Body of pancreas (tissue), 4 donors: ENCODE measurements around the gene PDIA5. TPM values are rescaled to one million over a fixed set of nuclear protein-coding genes. Genes with fewer than 3 reads are reported as not detected.

ENCODE experiments used
- ATAC-seq: fragments of 150-250 bp; one replicate; pipeline ENCODE4 v1.9.1; 2016
- DNase-seq, 4 donors: peaks; one replicate each; pipeline ENCODE4 v3.0.0-alpha.2; 2019
- H3K27ac ChIP-seq, 4 donors: fragments of 200-600 bp; sonication (generic); 1 replicate in 3 of 4; 2 replicates in 1 of 4; pipeline versions ENCODE4 v1.5.1 to v1.6.1; 2016 to 2019; ENCODE audit warnings: mild to moderate bottlenecking in 1 of 4, mixed read lengths in 1 of 4, moderate library complexity in 1 of 4
- H3K27me3 ChIP-seq, 2 donors: fragments of 200-600 bp; sonication (generic); one replicate each; pipeline ENCODE4 v1.6.0; 2016; ENCODE audit warnings: mild to moderate bottlenecking in 1 of 2
- H3K36me3 ChIP-seq, 2 donors: fragments of 200-600 bp; sonication (generic); replicated peaks in 1 of 2; 2 replicates each; pipeline ENCODE4 v1.5.1; 2016; ENCODE audit warnings: low read depth in 2 of 2; ENCODE audit not compliant: insufficient read depth in 1 of 2
- H3K4me1 ChIP-seq: fragments of 200-600 bp; sonication (generic); one replicate; pipeline ENCODE4 v1.6.0; 2016
- H3K4me3 ChIP-seq, 2 donors: fragments of 200-600 bp; sonication (generic); 1 replicate in 1 of 2; 2 replicates in 1 of 2; pipeline ENCODE4 v1.5.1; 2016 to 2019
- H3K9me3 ChIP-seq, 3 donors: fragments of 200-600 bp; sonication (generic); 1 replicate in 2 of 3; 2 replicates in 1 of 3; pipeline ENCODE4 v1.5.1; 2016
- POLR2A ChIP-seq, 3 donors: fragments of 450-650 bp; IDR thresholded peaks; one replicate each; pipeline ENCODE4 v1.6.1; 2016; ENCODE audit warnings: antibody characterized with exemption in 3 of 3, mild to moderate bottlenecking in 2 of 3
- WGBS, 2 donors: methylation state at CpG; one replicate each; pipeline ENCODE4 v1.1.5; 2017; 5-methylcytosine and 5-hydroxymethylcytosine counted together
- intact Hi-C: fragments of 100-400 bp; cut with DNase I; formaldehyde crosslinking; loops from one replicate; pipeline ENCODE4 v1.15.1; 2023
- total RNA-seq, 2 donors: library from RNA; depleted of rRNA; stranded (reverse); fragments of >200 nt; gene quantifications; one replicate each; pipeline ENCODE4 v1.1.0, GENCODE V29; 2016
- TF ChIP-seq, protein P1 (sequence below), 7 experiments: fragments of 450-650 bp in 4 of 7; fragments of 200-600 bp in 3 of 7; sonication (generic) in 3 of 7; IDR thresholded peaks; one replicate each; pipeline ENCODE4 v1.5.1; 2016 to 2019; ENCODE audit warnings: antibody characterized with exemption in 7 of 7

The PDIA5 gene
- total RNA-seq, 2 donors from 2014 or later, result 28.8 to 73.2 TPM

DNA sequence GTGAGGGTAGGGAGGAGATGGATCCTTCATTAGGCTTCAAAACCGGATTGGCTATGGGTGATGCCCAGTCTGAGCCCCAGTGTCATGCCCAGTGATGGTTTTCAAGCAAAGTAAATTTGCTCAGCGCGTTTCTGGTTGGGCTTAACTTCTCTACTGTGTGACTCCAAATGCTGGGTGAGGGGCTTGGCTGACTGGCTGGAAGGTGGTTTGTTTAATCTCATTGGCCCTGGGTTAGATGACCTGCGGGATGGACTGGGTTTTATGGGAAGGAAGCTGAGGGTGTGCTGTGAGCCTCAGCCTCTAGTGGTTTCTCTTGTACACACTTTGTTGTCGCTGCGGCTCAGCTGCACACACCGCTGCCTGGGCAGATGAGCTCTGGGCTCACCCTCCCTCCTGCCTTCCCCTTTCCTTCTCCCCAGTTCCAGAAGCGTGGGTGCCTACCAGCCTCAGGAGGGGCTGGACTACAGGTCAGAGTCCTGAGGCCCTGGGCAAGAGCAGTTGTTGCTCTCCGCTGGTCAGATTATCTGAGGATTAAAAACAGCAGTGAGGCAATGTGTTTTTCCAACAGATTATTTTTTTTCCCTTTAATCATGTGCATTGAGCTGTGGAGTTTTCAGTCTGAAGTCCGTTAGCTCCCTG is 18.6 kb downstream of the PDIA5 start:
- TF ChIP-seq, protein P1, sequence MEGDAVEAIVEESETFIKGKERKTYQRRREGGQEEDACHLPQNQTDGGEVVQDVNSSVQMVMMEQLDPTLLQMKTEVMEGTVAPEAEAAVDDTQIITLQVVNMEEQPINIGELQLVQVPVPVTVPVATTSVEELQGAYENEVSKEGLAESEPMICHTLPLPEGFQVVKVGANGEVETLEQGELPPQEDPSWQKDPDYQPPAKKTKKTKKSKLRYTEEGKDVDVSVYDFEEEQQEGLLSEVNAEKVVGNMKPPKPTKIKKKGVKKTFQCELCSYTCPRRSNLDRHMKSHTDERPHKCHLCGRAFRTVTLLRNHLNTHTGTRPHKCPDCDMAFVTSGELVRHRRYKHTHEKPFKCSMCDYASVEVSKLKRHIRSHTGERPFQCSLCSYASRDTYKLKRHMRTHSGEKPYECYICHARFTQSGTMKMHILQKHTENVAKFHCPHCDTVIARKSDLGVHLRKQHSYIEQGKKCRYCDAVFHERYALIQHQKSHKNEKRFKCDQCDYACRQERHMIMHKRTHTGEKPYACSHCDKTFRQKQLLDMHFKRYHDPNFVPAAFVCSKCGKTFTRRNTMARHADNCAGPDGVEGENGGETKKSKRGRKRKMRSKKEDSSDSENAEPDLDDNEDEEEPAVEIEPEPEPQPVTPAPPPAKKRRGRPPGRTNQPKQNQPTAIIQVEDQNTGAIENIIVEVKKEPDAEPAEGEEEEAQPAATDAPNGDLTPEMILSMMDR (IDR thresholded peaks at IDR 0.05), result no peak
- TF ChIP-seq POLR2A (IDR thresholded peaks at IDR 0.05), result no peak
- no peak for ATAC-seq
- no peak for DNase-seq

DNA sequence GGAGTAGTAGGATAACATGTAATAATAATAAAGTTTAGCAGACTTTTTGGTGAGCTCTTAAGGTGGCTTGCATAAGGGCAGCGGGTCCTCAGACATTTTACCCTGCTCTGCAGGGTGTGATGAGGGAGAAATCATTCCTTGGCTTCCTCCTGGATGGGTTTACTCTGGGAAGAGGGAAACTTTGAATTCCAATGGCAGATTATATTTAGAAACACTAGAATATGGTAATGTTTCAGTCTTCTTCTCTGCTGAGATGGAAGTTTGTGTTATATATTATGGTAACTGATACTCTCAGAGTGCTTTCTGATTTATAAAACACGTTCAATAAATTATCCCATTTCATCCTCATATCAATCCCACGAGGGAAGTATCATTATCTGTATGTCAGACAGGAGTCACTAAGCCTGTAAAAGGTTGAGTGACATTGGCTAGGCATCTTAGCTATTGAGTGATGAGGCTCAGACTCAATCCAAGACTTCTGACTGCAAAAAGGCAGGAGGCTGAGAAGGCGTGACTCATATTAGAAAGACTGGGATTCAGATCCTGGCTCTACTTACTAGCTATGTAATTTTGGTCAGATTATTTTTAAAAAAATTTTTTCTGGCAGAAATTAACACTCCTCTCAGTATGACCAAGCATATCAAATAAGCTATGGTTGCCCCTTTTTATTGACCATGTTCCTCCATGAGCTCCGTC is 19.3 kb downstream of the PDIA5 start:
- ATAC-seq, result no peak
- no peak for DNase-seq
- WGBS, 2 donors, result 85 to 93% methylated on average over 5 of the region's 5 CpGs
- H3K9me3 ChIP-seq, result no peaks in the 10 kb centered on the region
- TF ChIP-seq, protein P1 (IDR thresholded peaks at IDR 0.05), result no peak
- TF ChIP-seq POLR2A (IDR thresholded peaks at IDR 0.05), result no peak
- H3K27me3 ChIP-seq, result no peaks in the 10 kb centered on the region
- intact Hi-C loops, result no loop called here
- H3K4me1 ChIP-seq, result peaks cover 76% of the 10 kb centered on the region
- no peak overlapping the region for H3K27ac ChIP-seq
- no peak overlapping the region for H3K4me3 ChIP-seq
- no peaks in the 10 kb centered on the region for H3K36me3 ChIP-seq

More for the DNA sequence above, 18.6 kb downstream of the PDIA5 start:
- Histone ChIP-seq H3K4me3 (no peak overlapping the region), H3K27me3 (no peaks in the 10 kb centered on the region), H3K9me3 (no peaks in the 10 kb centered on the region), H3K27ac (peak overlapping the region in 3 of 4 donors; percentile 24 to 45 (median 36)), H3K4me1 (peaks cover 76% of the 10 kb centered on the region), H3K36me3 (no peaks in the 10 kb centered on the region)
- intact Hi-C loops, result no loop called here
- WGBS, 2 donors, result 67 to 92% methylated on average over 7 to 10 of the region's 10 CpGs

DNA sequence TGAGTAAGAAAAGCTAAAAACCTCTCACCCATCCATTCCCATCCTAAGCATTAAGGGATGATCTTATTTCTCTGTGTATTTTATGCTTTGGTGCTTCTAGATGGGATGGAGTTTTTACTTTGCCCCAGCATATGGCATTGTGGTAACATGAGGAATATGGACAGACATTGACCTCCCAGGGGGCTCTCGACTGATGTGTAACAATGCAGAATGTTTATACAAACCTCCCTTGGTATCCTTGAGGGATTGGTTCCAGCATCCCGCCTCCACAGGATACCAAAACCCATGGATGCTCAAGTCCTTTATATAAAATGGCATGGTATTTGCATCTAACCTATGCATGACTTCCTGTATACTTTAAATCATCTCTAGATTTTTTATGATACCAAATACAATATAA is 21.6 kb downstream of the PDIA5 start:
- Histone ChIP-seq H3K27me3 (no peaks in the 10 kb centered on the region), H3K9me3 (no peaks in the 10 kb centered on the region), H3K4me1 (peaks cover 59% of the 10 kb centered on the region), H3K27ac (no peak overlapping the region), H3K36me3 (peaks cover 0 to 1% of the 10 kb centered on the region in 2 donors), H3K4me3 (no peak overlapping the region)
- TF ChIP-seq POLR2A (IDR thresholded peaks at IDR 0.05), result no peak
- TF ChIP-seq, protein P1 (IDR thresholded peaks at IDR 0.05), result no peak
- no peak for DNase-seq
- intact Hi-C loops, result no loop called here
- 84 to 93% methylated on average over 2 of the region's 2 CpGs for WGBS, 2 donors
- no peak for ATAC-seq

DNA sequence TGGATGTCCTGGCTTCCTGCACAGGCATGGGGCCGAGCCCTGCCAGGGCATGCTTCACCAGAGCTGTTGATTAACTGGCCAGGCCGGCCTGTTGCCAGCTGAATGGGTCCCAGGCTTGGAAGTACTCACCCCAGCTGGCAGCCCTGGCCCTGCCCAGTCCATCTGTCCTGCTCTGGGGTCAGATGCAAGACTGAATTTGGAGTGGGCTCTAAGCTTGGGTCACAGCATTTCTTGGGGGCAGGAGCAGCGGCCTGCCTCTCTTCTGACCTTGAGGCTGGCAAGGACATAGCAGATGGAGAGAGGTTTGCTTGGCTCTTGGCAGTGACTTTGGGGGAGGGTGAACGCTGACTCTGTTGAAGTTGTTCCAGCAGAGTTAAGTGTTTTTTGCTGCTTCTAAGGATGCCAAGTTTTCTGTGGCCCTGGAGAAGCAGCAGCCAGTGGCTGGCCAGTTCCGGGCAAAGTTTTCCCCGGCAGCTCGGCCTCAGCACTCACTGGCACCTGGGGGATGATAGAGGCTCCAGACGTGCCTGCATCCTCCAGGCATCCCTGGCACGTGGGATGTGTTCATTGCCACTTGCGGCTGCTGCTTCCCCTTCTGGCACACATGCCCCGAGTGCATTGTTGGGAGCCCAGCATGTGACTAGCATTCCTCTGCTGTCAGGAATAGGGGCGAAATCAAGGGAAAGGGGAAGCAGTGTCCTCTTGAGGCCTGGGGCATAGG is 22.9 kb downstream of the PDIA5 start:
- ATAC-seq (peak; percentile 83), DNase-seq (peak; percentile 77 to 90 (median 88))
- WGBS, 2 donors, result 12 to 27% methylated on average over 7 to 12 of the region's 12 CpGs
- peaks cover 0 to 3% of the 10 kb centered on the region in 2 donors for H3K36me3 ChIP-seq
- H3K27ac ChIP-seq, result peak overlapping the region; percentile 3 to 69 (median 56)
- peaks cover 45% of the 10 kb centered on the region for H3K4me1 ChIP-seq
- no peaks in the 10 kb centered on the region for H3K9me3 ChIP-seq
- no peak overlapping the region for H3K4me3 ChIP-seq
- no peaks in the 10 kb centered on the region for H3K27me3 ChIP-seq
- TF ChIP-seq, protein P1 (IDR thresholded peaks at IDR 0.05), result no peak
- no peak for TF ChIP-seq POLR2A (IDR thresholded peaks at IDR 0.05)
- intact Hi-C loops, result no loop called here
